Measurements from ENCODE around the gene FBXL20.

Gene FBXL20

DNA sequence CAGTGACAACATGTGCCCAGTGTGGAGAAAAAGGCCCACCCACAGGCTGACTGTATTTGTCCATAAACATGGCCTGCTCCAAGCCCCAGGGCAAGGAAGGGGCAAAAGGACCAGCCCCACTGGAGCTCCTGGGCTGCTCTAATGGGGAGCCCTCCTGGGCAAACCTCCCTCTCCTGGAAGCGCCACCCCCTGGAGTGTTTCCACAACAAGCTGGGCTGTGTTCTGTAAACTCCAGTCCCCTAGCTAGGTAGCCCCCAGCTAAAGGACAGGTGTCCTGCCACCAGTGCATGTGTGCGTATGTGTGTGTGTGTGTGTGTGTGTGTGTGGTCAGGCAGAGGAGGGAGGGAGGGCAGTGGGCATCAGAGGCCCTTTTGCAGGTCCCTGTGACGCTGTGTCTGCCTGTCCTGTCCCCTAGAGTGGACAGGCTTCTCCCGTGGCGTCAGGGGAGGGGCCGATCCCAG lies 164.4 kb downstream of the FBXL20 start:
- no peak for ATAC-seq
- no peaks in the 10 kb centered on the region for H3K9me3 Mint-ChIP-seq

DNA sequence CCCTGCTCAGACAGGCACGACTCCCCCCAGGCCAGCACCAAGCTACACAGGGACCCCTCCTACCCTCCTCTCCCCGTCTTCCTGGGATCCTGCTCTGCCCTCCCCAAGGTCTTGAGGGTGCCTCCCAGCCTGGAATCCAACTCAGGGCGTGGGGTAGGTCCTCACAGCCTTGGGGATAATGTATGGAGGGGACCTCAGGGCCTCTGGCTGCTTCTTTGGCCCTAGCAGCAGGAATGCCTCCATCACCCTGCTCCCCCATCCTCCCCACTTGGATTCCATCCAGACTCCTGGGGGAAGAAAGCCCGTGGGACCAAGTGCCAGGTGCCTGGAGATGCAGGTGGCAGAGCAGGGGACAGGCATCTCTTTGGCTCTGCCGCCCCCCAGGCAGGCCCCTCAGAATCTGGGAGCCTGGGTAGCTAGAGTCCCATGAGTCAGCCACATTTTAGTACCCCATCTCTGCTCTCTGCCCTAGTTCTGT lies 164.9 kb downstream of the FBXL20 start:
- Mint-ChIP-seq H3K4me3 (no peak overlapping the region), H3K9me3 (no peaks in the 10 kb centered on the region), H3K4me1 (peaks cover 32% of the 10 kb centered on the region), H3K36me3 (no peaks in the 10 kb centered on the region), H3K27me3 (peaks cover 16% of the 10 kb centered on the region), H3K27ac (no peak overlapping the region)
- no peak for ATAC-seq

More for the DNA sequence above, 164.4 kb downstream of the FBXL20 start:
- Mint-ChIP-seq H3K27ac (no peak overlapping the region), H3K4me1 (peaks cover 27% of the 10 kb centered on the region), H3K36me3 (no peaks in the 10 kb centered on the region), H3K27me3 (peaks cover 11% of the 10 kb centered on the region), H3K4me3 (no peak overlapping the region)

- peaks cover 23% of the 10 kb centered on the region for H3K27me3 Mint-ChIP-seq
- ATAC-seq, result peak; percentile 54
- H3K4me1 Mint-ChIP-seq, result peaks cover 34% of the 10 kb centered on the region
- no peaks in the 10 kb centered on the region for H3K36me3 Mint-ChIP-seq
- H3K27ac Mint-ChIP-seq, result no peak overlapping the region
- no peak overlapping the region for H3K4me3 Mint-ChIP-seq
- no peaks in the 10 kb centered on the region for H3K9me3 Mint-ChIP-seq
Measured at GRCh38 chr17:39235555-39236449, 165.6 kb downstream of the FBXL20 start.

DNA sequence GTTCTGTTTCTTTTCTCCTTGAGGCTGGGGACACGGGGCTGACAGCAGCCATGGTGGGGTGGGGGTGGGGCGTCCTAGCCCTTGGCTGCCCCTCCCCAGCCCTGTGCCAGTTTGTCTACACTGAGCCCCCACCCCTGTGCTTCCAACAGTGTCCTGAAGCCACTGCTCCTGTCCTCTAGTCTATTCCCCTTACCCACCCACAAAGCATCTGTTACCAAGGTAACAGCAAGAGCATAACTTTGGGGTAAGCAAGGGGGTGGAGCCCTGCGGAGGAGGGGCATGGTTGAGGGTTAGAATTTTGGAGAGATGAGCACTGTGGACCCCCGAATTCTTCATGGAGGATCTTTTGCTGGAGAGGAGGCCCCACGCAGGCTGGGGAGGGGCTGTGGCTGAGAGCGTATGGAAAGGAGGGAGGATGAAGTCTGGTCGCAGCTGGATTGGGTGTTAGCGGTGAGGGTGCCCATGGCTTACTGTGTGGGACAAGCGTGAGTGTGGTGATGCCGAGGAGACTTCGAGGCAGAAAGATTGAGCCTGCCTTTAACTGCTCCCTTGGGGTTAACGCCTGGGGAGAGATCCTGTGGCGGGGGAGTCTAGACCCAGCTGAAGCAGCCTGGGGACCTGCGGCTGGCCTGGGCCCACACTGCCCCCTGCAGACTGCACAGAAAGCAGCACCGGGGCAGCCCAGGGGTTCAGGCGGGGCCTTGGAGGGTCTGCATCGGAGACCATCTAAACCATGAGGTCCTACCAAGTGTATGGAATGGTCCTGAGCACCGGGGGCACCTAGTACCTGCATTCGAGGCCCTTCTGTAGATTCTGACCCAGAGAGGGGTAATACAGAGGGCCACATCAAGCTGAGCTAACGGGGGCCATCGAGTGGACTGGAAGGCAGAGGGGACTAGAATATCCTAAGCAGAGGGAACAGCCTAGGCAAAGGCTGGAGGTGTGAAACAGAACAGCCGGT lies 169.6 kb downstream of the FBXL20 start:
- Mint-ChIP-seq H3K9me3 (no peaks in the 10 kb centered on the region), H3K4me1 (peaks cover 16% of the 10 kb centered on the region), H3K36me3 (no peaks in the 10 kb centered on the region), H3K27ac (no peak overlapping the region), H3K4me3 (no peak overlapping the region), H3K27me3 (peaks cover 59% of the 10 kb centered on the region)
- peak; percentile 78 for ATAC-seq

DNA sequence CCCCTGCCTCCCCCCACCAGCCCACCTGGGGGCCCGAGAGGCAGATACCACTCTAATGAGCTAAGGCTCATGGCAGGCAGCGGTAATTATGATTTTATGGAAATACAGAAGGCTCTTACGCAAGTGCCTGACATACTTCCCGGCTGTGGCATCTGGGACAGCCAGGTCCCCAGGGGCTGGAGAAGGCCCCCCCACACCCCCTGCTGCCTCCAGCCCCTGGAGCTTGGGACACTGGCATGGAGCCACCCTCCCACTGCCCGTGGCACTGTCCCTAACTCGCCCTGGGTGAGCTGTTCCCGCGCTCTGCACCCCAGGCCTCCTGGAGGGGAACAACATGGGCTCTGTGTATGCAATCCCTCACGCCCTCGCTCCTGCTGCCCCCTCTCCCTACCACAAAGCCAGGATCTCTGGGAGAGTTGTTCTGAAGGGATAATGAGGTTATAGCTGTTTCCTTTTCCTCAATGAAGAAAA lies 170.3 kb downstream of the FBXL20 start:
- Mint-ChIP-seq H3K4me1 (peaks cover 19% of the 10 kb centered on the region), H3K9me3 (no peaks in the 10 kb centered on the region), H3K36me3 (no peaks in the 10 kb centered on the region), H3K27me3 (peaks cover 64% of the 10 kb centered on the region), H3K4me3 (no peak overlapping the region), H3K27ac (no peak overlapping the region)
- ATAC-seq, result no peak

GRCh38 chr17:39230361-39230760 lies 171.1 kb downstream of the FBXL20 start:
- Mint-ChIP-seq H3K4me3 (no peak overlapping the region), H3K36me3 (no peaks in the 10 kb centered on the region), H3K9me3 (no peaks in the 10 kb centered on the region), H3K4me1 (peaks cover 24% of the 10 kb centered on the region), H3K27ac (no peak overlapping the region), H3K27me3 (peaks cover 71% of the 10 kb centered on the region)
- no peak for ATAC-seq

GRCh38 chr17:39229274-39229913 lies 172.0 kb downstream of the FBXL20 start:
- no peak overlapping the region for H3K4me3 Mint-ChIP-seq
- H3K27me3 Mint-ChIP-seq, result peaks cover 79% of the 10 kb centered on the region
- H3K36me3 Mint-ChIP-seq, result no peaks in the 10 kb centered on the region
- peaks cover 31% of the 10 kb centered on the region for H3K4me1 Mint-ChIP-seq
- H3K9me3 Mint-ChIP-seq, result no peaks in the 10 kb centered on the region
- H3K27ac Mint-ChIP-seq, result no peak overlapping the region
- no peak for ATAC-seq

DNA sequence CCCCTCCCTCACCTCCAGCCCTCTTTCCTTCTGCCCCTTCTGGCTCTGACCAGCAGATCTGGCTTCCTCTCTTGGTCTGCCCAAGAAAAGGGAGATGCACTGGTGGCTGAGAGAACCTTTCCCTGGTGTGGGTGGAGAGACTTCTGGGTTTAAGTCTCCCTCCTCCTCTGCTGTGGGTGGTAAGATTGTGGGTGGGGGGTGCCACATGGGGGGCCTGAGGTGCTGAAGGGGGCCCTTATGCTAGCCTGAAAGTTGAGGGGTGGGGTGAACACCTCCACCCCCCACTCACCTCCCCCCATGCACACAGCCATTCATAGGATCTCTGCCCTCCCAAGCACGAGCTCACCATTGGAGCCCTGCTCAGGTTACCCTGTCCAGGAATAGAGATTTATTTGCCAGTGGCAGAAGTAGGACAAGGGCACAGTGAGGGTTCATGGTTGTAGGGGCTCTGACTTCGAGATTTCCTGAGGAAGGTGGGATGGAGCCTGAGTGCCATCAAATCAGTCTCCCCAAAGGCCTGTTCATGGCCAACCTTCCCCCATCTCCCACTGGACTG lies 174.0 kb downstream of the FBXL20 start:
- no peak for ATAC-seq
- Mint-ChIP-seq H3K9me3 (no peaks in the 10 kb centered on the region), H3K27me3 (peaks cover 91% of the 10 kb centered on the region), H3K4me3 (no peak overlapping the region), H3K36me3 (no peaks in the 10 kb centered on the region), H3K4me1 (peaks cover 29% of the 10 kb centered on the region), H3K27ac (no peak overlapping the region)

DNA sequence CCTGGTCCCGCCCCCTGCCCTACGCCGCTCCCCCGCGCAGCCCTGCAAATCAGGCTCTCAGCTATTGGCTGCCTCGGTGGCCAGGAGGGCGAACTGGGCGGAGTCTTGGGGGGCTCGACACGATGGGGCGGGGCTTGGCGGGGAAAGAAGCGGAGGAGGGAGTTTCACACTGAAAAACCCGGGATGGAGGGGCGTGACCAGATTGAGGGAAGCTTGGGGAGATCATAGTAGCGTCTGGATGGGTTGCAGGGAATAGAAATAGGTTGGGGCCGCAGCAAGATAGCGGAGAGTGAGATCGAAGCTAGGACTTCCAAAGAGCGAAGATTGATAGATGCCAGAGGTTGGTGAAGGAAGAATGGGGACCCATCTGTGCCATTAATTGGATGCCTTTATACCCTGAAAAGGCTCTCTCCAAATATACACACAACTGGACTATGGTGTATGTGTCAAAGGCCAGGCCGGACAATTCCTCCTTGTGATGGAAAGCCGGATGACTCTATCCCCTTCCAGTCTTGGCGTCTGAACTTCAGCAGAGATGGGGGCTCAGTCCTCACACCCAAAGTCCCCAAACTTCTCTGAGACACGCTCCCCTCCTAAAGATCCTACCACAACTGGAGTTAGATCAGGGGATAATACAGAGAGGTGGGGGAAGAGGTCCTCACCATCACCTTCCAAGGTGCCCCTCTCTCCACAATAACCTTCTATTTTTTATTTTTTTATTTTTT lies 175.3 kb downstream of the FBXL20 start:
- H3K4me3 Mint-ChIP-seq, result peak overlapping the region; percentile 68
- no peak for ATAC-seq
- no peak overlapping the region for H3K27ac Mint-ChIP-seq
- no peaks in the 10 kb centered on the region for H3K9me3 Mint-ChIP-seq
- peaks cover 19% of the 10 kb centered on the region for H3K4me1 Mint-ChIP-seq
- H3K36me3 Mint-ChIP-seq, result no peaks in the 10 kb centered on the region
- peaks cover 88% of the 10 kb centered on the region for H3K27me3 Mint-ChIP-seq

DNA sequence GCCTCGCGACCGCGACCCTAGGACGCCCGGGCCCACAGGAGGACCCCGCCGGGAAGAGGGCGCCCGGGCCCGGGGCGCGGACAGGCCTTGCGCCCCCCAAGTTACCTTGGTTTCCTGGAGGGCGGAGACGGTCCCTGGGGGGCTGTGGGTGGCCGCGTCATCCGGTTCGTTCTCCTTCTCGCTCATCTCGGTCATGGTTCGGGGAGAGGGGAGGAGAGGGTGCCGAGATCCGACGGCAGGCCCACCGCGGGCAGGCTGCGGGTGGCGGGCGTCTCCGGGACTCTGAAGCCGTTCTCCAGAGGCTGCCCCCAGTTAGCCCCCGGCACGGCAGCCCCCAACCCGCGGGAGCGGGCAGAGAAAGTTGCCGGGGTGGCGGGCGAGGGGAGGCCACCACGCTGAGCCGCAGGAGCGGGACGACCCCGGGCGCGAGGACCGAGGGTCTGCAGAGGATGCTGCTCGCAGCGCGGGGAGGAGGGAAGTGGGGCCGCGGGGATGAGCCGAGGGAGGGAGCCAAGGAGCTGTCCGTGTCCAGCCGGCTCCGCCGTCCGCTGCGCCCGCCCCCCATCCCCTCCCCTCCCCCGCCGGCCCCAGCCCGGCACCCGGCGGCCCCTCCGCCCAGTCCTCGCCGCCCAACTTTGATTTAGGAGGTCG lies 176.0 kb downstream of the FBXL20 start, which contains the start of gene STAC2:
TSS of gene STAC2 (minus strand) at position 638 of the 651 bp plus-strand sequence. CDS start at position 195, 443 bp downstream.
- H3K27ac Mint-ChIP-seq, result no peak within 1 kb of the TSS
- no peaks in the 10 kb centered on the region for H3K9me3 Mint-ChIP-seq
- H3K4me3 Mint-ChIP-seq, result peak within 1 kb of the TSS; percentile 78
- no peaks in the 10 kb centered on the region for H3K36me3 Mint-ChIP-seq
- H3K27me3 Mint-ChIP-seq, result peaks cover 81% of the 10 kb centered on the region
- ATAC-seq, result peak; percentile 66
- H3K4me1 Mint-ChIP-seq, result peaks cover 19% of the 10 kb centered on the region

DNA sequence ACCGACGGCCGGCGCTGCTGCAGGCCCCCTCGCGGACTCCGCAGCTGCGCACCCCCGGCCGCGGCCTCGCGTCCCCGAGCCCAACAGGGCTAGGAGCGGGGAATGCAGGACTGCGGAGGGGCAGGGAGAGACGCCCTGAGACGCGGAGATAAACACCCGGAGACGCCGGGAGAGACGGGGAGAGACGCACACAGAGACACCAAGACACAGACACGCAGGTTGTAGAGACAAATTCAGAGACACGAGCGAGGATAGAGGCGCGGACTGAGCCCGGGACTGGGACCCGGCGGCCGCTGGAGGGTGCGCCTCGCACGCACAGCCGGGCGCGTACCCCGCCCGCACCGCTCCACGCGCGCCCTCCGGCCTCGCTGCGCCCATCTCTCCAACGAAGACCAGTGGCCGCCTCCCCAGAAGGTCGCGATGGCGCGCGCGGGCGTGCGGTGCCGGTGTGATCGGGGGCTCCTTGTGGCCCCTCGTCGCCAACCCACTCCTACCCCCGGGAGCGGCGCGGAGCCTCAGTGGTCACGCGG lies 176.6 kb downstream of the FBXL20 start:
- H3K9me3 Mint-ChIP-seq, result no peaks in the 10 kb centered on the region
- H3K4me1 Mint-ChIP-seq, result peaks cover 19% of the 10 kb centered on the region
- H3K4me3 Mint-ChIP-seq, result peak overlapping the region; percentile 78
- peak; percentile 44 for ATAC-seq
- H3K27me3 Mint-ChIP-seq, result peaks cover 82% of the 10 kb centered on the region
- no peak overlapping the region for H3K27ac Mint-ChIP-seq
- no peaks in the 10 kb centered on the region for H3K36me3 Mint-ChIP-seq

GRCh38 chr17:39223907-39224777 lies 177.3 kb downstream of the FBXL20 start:
- peaks cover 82% of the 10 kb centered on the region for H3K27me3 Mint-ChIP-seq
- H3K27ac Mint-ChIP-seq, result no peak overlapping the region
- no peaks in the 10 kb centered on the region for H3K9me3 Mint-ChIP-seq

More at GRCh38 chr17:39223907-39224777, 177.3 kb downstream of the FBXL20 start:
- Mint-ChIP-seq H3K4me1 (peaks cover 19% of the 10 kb centered on the region), H3K36me3 (no peaks in the 10 kb centered on the region), H3K4me3 (peak overlapping the region; percentile 78)
- no peak for ATAC-seq

Measured in stimulated activated memory B cell treated with anti-CD40 and anti-IgM and Interleukin-4, amounts not matched to agents 10 μg/mL and 1 μg/mL and 100 μg/mL, for 72 hours (primary cell).